ENCODE data around the gene NUP210. TPM values are rescaled to one million over a fixed set of nuclear protein-coding genes. Genes with fewer than 3 reads are reported as not detected.

NUP210 gene
- total and polyA plus RNA-seq, 2 of the 13 experiments (the other 11 are each of a cell fraction or from before 2014, with no cell fraction given) = 31.6 to 35.2 TPM

DNA sequence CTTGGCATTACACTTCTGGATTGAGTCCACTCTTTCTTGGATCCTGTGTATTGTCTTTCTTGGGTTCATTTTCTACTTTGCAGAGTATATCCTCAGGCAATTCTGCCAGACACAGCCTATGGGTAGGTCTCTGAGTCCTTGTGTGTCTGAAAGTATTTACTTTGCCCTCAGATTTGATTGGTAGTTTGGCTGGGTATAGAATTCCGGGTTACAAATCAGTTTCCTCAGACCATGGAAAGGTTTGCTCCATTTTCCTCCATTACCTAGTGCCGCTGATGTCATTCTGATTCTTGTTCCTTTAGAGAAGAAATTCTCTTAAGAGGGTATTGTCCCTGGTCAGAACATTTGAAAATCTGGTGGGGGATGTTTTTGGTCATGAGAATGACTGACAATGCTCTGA, 133.2 kb downstream of the NUP210 start:
- peaks cover 14% of the 10 kb centered on the region for H3K9me3 ChIP-seq (ENCODE audit: low read length)
- WGBS (ENCODE audit: low lambda C conversion rate) = 58% methylated on average over 2 of the region's 2 CpGs

DNA sequence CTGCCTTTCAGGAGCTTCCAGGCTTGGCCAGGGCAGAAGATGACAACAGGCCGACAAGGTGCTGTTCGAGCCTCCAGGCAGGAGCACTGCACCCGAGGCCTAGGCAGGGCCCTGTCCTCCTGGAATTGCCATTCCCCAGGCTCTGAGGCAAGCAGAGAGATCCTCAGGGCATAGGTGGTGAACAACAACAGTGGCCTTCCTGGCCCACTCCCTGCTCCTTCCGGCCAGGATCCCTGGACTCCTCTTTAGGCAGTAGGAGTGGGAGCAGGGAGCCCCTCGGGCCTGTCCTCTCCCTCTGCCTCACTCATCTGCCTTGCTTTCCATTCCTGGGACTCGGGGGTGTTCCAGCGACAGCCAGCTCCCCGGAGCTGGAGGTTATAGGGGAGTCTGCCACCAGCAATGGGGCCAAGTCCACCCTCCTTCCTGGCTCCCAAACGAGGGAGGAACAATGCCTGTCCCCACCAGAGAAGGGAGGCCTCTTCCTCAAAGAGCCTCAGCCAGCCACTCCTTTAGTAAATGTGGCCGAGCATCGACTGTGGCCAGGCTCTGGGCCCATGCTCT, 135.0 kb downstream of the NUP210 start:
- Histone ChIP-seq H3K4me3 (replicated peaks in 1 of 3; ENCODE audit: insufficient read depth in 1 of 3, low read depth in 2 of 3, low read length in 3 of 3) (peak overlapping the region in 1 of 3 experiments; percentile 47; a peak in 1 of 6 replicates), H3K36me3 (replicated peaks in 1 of 2; ENCODE audit: control insufficient read depth in 1 of 2, insufficient read depth in 2 of 2, low read length in 2 of 2) (no peaks in the 10 kb centered on the region), H3K27me3 (ENCODE audit: control insufficient read depth in 1 of 2, insufficient read depth in 2 of 2, low read length in 2 of 2) (peaks cover 2 to 35% of the 10 kb centered on the region in 2 experiments; a peak in 3 of 5 replicates), H4K20me1 (ENCODE audit: insufficient read depth, low read length) (no peaks in the 10 kb centered on the region; the same call in 1 of the 2 replicates), H3K9me3 (ENCODE audit: low read length) (peaks cover 14% of the 10 kb centered on the region), H2AFZ (ENCODE audit: low read length) (no peak overlapping the region), H3K4me2 (ENCODE audit: low read depth, low read length) (peak overlapping the region; percentile 60), H3K4me1 (ENCODE audit: insufficient read depth, low read length) (peaks cover 50% of the 10 kb centered on the region), H3K27ac (ENCODE audit: extremely low read length, insufficient read depth, low read length) (no peak overlapping the region), H3K79me2 (ENCODE audit: insufficient read depth, low read length) (peaks cover 22% of the 10 kb centered on the region), H3K9ac (ENCODE audit: insufficient read depth, low read depth, low read length) (no peak overlapping the region)
- ChIA-PET POLR2A (no interaction called here), CTCF (ENCODE audit: low intra/inter-chr PET ratio, low total read pairs) (no interaction called here)
- in situ Hi-C loops (cut with HindIII; ENCODE audit: extremely low pct_ligation_motif_present, low pct_unique_long_range_greater_than_20kb) = no loop called here
- no peak for DNase-seq (ENCODE audit: low spot score)
- BruUV-seq (replicated peaks) = no TSS peak
- WGBS (ENCODE audit: low lambda C conversion rate) = 31% methylated on average over 9 of the region's 11 CpGs
- no peak for ATAC-seq
- no peak for FAIRE-seq
- intact Hi-C loops (cut with micrococcal nuclease; ENCODE audit: unreplicated experiment) = no loop called here
- TF ChIP-seq, protein P1, sequence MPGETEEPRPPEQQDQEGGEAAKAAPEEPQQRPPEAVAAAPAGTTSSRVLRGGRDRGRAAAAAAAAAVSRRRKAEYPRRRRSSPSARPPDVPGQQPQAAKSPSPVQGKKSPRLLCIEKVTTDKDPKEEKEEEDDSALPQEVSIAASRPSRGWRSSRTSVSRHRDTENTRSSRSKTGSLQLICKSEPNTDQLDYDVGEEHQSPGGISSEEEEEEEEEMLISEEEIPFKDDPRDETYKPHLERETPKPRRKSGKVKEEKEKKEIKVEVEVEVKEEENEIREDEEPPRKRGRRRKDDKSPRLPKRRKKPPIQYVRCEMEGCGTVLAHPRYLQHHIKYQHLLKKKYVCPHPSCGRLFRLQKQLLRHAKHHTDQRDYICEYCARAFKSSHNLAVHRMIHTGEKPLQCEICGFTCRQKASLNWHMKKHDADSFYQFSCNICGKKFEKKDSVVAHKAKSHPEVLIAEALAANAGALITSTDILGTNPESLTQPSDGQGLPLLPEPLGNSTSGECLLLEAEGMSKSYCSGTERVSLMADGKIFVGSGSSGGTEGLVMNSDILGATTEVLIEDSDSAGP (CRISPR knock-in tag; IDR thresholded peaks at IDR 0.05; ENCODE audit: borderline replicate concordance) = peak; percentile 14; the same call in 1 of the 2 replicates
- TF ChIP-seq, protein P2, sequence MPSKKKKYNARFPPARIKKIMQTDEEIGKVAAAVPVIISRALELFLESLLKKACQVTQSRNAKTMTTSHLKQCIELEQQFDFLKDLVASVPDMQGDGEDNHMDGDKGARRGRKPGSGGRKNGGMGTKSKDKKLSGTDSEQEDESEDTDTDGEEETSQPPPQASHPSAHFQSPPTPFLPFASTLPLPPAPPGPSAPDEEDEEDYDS (CRISPR knock-in tag; IDR thresholded peaks at IDR 0.05) = no peak
- TF ChIP-seq FOXC1 (CRISPR knock-in tag; IDR thresholded peaks at IDR 0.05; ENCODE audit: borderline replicate concordance) = no peak
- TF ChIP-seq, protein P3, sequence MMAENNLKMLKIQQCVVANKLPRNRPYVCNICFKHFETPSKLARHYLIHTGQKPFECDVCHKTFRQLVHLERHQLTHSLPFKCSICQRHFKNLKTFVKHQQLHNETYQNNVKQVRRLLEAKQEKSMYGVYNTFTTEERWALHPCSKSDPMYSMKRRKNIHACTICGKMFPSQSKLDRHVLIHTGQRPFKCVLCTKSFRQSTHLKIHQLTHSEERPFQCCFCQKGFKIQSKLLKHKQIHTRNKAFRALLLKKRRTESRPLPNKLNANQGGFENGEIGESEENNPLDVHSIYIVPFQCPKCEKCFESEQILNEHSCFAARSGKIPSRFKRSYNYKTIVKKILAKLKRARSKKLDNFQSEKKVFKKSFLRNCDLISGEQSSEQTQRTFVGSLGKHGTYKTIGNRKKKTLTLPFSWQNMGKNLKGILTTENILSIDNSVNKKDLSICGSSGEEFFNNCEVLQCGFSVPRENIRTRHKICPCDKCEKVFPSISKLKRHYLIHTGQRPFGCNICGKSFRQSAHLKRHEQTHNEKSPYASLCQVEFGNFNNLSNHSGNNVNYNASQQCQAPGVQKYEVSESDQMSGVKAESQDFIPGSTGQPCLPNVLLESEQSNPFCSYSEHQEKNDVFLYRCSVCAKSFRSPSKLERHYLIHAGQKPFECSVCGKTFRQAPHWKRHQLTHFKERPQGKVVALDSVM (CRISPR knock-in tag; IDR thresholded peaks at IDR 0.05) = no peak
- TF ChIP-seq, protein P4, sequence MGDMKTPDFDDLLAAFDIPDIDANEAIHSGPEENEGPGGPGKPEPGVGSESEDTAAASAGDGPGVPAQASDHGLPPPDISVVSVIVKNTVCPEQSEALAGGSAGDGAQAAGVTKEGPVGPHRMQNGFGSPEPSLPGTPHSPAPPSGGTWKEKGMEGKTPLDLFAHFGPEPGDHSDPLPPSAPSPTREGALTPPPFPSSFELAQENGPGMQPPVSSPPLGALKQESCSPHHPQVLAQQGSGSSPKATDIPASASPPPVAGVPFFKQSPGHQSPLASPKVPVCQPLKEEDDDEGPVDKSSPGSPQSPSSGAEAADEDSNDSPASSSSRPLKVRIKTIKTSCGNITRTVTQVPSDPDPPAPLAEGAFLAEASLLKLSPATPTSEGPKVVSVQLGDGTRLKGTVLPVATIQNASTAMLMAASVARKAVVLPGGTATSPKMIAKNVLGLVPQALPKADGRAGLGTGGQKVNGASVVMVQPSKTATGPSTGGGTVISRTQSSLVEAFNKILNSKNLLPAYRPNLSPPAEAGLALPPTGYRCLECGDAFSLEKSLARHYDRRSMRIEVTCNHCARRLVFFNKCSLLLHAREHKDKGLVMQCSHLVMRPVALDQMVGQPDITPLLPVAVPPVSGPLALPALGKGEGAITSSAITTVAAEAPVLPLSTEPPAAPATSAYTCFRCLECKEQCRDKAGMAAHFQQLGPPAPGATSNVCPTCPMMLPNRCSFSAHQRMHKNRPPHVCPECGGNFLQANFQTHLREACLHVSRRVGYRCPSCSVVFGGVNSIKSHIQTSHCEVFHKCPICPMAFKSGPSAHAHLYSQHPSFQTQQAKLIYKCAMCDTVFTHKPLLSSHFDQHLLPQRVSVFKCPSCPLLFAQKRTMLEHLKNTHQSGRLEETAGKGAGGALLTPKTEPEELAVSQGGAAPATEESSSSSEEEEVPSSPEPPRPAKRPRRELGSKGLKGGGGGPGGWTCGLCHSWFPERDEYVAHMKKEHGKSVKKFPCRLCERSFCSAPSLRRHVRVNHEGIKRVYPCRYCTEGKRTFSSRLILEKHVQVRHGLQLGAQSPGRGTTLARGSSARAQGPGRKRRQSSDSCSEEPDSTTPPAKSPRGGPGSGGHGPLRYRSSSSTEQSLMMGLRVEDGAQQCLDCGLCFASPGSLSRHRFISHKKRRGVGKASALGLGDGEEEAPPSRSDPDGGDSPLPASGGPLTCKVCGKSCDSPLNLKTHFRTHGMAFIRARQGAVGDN (CRISPR knock-in tag; IDR thresholded peaks at IDR 0.05) = peak; percentile 68

More for the DNA sequence above, 133.2 kb downstream of the NUP210 start:
- no peak for DNase-seq (ENCODE audit: low spot score)
- in situ Hi-C loops (cut with HindIII; ENCODE audit: extremely low pct_ligation_motif_present, low pct_unique_long_range_greater_than_20kb) = no loop called here
- TF ChIP-seq ZFP1 (CRISPR knock-in tag; IDR thresholded peaks at IDR 0.05) = peak; percentile 98; the same call in 1 of the 2 replicates
- TF ChIP-seq, protein P5, sequence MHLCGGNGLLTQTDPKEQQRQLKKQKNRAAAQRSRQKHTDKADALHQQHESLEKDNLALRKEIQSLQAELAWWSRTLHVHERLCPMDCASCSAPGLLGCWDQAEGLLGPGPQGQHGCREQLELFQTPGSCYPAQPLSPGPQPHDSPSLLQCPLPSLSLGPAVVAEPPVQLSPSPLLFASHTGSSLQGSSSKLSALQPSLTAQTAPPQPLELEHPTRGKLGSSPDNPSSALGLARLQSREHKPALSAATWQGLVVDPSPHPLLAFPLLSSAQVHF (CRISPR knock-in tag; IDR thresholded peaks at IDR 0.05) = no peak
- BruUV-seq (replicated peaks) = no TSS peak
- Histone ChIP-seq H4K20me1 (ENCODE audit: insufficient read depth, low read length) (no peaks in the 10 kb centered on the region), H3K9ac (ENCODE audit: insufficient read depth, low read depth, low read length) (no peak overlapping the region), H2AFZ (ENCODE audit: low read length) (no peak overlapping the region), H3K4me2 (ENCODE audit: low read depth, low read length) (no peak overlapping the region), H3K4me1 (ENCODE audit: insufficient read depth, low read length) (peaks cover 36% of the 10 kb centered on the region), H3K36me3 (replicated peaks in 1 of 2; ENCODE audit: control insufficient read depth in 1 of 2, insufficient read depth in 2 of 2, low read length in 2 of 2) (no peaks in the 10 kb centered on the region), H3K27me3 (ENCODE audit: control insufficient read depth in 1 of 2, insufficient read depth in 2 of 2, low read length in 2 of 2) (peaks cover 2 to 39% of the 10 kb centered on the region in 2 experiments; a peak in 3 of 5 replicates), H3K4me3 (replicated peaks in 1 of 3; ENCODE audit: insufficient read depth in 1 of 3, low read depth in 2 of 3, low read length in 3 of 3) (no peak overlapping the region), H3K79me2 (ENCODE audit: insufficient read depth, low read length) (peaks cover 8% of the 10 kb centered on the region), H3K27ac (ENCODE audit: extremely low read length, insufficient read depth, low read length) (no peak overlapping the region)
- intact Hi-C loops (cut with micrococcal nuclease; ENCODE audit: unreplicated experiment) = no loop called here
- no peak for FAIRE-seq
- CTCF ChIA-PET (ENCODE audit: low intra/inter-chr PET ratio, low total read pairs) = no interaction called here
- ATAC-seq = no peak
- POLR2A ChIA-PET = no interaction called here

Measured in HepG2 (cell line).